Right forelimb (tissue), 1 donor: Measurements from ENCODE around the gene ARRDC5.
"Not testable (repeated sequence)": the region's sequence is repeated elsewhere in the genome, so short reads cannot be mapped to it uniquely, and the experiment has no call there.

ENCODE experiments used
- DNase-seq: peaks from one replicate; pipeline ENCODE4 v3.0.0-alpha.2; 2018

Gene ARRDC5

DNA sequence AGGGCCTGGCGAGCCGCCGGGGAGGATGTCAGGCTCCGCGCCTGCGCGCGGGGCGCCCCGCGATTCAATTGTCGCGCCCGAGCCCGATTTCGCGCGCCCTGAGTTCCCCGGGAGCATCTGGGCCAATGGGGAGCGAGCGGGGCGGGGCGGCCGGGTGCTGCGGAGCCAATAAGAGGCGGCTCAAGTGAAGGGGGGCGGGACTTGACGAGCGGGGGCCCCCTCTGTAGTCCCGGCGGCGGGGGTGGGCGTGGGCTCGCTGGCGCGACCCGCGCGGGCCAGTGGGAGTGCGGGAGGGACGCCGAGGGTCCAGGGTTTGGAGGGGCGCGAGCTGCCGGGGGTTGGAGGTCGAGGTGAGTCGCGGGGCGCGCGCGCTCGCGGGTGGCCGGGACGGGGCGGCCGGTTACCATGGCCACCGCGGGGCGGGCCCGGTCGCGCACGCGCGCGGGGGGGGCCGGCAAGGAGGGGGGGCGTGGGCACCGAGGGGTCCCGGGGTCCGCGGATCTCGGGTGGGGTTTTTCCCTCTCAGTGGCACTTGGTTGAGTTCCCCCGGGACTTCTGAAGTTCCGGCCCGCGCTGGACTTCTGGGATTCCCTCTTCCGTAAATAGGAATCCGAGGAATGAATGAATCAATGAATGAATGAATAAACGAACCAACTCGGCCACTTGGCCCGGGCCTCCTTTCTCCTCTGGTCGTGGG, 7.3 kb upstream of the ARRDC5 start:
- DNase-seq = peak; percentile 95

DNA sequence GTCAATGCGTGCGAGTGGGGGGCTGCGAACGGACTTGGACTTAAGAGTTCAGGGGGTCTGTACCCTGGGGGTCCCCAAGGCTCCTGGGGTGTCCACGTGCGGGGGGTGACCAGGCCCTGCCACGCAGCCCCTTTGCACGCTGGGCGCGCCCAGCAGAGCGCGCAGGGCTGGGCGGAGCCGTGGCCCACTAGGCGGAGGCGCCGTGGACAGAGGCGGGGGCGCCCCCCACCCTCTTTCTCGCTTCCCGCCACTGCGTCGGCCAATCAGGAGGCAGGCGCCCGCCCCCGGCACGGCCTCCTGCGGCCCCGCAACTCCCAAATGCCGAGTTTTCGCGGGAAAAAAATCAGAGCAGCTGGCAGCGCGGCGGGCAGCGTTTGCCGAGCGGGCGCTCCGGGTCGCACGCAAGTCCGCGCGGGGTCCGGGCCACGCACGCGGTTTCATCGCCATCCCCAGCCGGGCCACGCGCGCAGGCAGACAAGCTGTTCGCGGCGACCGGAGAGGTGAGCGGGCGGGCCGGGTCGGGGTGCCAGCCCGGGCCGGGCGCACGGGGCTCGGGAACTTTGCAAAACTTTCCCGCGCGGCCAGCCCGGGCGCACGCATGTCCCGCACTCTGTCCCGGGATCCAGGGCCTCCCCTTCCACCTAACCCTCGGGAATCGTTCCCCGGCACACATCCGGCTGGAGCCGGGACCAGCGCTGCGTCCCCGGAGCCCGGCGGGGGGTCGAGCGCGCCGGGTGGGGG, 6.6 kb upstream of the ARRDC5 start, which contains the start of gene UHRF1:
Gene UHRF1, plus strand, starts transcription at position 346 of the 741 bp plus-strand sequence. CDS start 1,385 bp downstream, outside the sequence.
- peak; percentile 72 for DNase-seq

- no peak for DNase-seq
Measured at GRCh38 chr19:4908781-4909155, 6.1 kb upstream of the ARRDC5 start.

DNA sequence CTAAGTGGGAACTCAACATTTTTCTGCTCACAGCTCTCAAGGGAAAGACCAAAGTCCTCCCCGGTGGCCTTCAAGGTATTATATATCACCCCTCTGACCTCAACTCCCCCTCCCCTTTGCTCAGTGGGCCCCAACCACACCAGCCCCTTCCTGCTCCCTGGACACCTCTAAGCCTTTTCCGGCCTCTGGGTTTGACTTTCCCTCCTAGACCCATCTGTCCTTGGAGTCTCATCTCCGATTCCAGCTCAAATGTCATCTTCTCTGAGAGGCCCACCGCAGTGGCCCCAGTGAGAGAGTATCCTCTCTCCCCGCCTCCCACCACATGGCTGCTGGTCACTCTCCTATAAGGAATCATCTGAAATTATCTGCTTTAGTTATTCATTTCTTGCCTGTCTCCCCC, 5.7 kb upstream of the ARRDC5 start:
- no peak for DNase-seq

- no peak for DNase-seq
Measured at GRCh38 chr19:4906963-4907362, 4.3 kb upstream of the ARRDC5 start.

GRCh38 chr19:4904481-4904880, 1.8 kb upstream of the ARRDC5 start:
- DNase-seq = no peak

DNA sequence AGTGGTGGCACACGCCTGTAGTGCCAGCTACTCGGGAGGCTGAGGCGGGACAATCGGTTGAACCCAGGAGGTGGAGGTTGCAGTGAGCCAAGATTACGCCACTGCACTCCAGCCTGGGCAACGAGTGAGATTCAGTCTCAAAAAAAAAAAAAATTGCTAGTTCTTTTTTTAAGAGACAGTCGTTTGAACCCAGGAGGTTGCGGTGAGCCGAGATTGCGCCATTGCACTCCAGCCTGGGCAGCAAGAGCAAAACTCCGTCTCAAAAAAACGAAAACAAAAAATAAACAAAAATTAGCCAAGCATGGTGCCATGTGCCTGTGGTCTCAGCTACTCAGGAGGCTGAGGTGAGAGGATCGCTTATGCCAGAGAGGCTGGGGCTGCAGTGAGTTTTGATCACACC, 1.8 kb downstream of the ARRDC5 start:
- not testable (repeated sequence) for DNase-seq

GRCh38 chr19:4897146-4897545, 5.5 kb downstream of the ARRDC5 start:
- DNase-seq = no peak

GRCh38 chr19:4896372-4896771, 6.3 kb downstream of the ARRDC5 start:
- no peak for DNase-seq

DNA sequence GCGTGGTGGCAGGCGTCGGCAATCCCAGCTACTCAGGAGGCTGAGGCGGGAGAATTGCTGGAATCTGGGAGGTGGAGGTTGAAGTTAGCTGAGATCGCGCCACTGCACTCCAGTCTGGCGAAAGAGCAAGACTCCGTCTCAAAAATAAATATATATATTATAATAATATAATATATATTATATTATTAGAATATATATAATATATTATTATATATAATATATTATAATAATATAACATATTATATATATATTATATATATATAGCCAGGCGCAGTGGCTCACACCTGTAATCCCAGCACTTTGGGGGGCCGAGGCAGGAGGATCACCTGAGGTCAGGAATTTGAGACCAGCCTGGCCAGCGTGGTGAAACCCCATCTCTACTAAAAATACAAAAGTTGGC, 9.7 kb downstream of the ARRDC5 start:
- not testable (repeated sequence) for DNase-seq

DNA sequence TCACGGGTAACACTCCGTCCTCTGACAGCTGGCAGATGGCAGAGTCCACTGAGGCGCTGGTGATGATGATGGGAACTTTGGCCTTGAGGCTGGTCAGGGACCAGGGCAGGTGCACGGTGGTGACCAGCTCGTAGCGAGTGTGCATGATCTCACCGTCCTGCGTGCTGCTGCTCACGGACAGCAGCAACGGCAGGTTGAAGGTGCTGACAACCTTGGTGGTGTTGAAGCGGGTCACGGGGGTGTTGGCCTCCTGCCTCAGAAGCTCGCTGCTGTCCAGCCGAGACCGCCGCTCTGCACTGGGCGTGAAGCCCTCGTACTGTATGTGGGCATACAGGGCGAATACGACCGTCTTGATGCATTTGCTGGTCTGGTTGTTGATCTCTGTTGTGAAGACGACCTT, 11.6 kb downstream of the ARRDC5 start:
- DNase-seq = no peak

- DNase-seq = no peak
Measured at GRCh38 chr19:4889034-4889815, 13.5 kb downstream of the ARRDC5 start.

DNA sequence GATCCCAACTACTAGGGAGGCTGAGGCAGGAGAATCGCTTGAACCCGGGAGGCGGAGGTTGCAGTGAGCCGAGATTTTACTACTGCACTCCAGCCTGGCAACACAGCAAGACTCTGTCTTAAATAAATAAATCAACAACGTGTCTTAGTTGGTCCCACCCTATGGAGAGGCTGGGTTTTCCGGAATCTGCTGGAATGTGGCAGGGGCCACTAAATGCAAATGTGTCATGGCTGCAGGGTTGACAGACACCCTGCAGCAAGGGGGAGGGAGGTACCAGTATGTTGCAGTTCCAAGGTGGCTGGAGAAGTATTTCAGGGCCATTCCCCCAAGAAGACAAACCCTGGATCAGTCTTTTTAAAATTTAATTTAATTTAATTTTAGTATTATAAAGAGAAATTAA, 14.9 kb downstream of the ARRDC5 start:
- not testable (repeated sequence) for DNase-seq

- not testable (repeated sequence) for DNase-seq
Measured at GRCh38 chr19:4884993-4885392, 17.7 kb downstream of the ARRDC5 start.

DNA sequence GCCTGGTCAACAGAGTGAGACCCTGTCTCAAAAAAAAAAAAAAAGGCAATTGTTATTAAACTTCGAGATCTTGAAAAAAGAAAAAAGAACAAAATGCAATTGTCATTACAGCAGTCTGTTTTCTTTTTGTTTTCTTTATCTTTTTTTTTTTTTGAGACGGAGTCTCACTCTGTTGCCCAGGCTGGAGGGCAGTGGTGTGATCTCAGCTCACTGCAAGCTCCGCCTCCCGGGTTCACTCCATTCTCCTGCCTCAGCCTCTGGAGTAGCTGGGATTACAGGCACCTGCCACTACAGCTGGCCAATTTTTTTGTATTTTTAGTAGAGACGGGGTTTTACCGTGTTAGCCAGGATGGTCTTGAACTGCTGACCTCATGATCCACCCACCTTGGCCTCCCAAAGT, 19.8 kb downstream of the ARRDC5 start:
- DNase-seq = not testable (repeated sequence)

GRCh38 chr19:4879041-4879440, 23.7 kb downstream of the ARRDC5 start:
- no peak for DNase-seq

DNA sequence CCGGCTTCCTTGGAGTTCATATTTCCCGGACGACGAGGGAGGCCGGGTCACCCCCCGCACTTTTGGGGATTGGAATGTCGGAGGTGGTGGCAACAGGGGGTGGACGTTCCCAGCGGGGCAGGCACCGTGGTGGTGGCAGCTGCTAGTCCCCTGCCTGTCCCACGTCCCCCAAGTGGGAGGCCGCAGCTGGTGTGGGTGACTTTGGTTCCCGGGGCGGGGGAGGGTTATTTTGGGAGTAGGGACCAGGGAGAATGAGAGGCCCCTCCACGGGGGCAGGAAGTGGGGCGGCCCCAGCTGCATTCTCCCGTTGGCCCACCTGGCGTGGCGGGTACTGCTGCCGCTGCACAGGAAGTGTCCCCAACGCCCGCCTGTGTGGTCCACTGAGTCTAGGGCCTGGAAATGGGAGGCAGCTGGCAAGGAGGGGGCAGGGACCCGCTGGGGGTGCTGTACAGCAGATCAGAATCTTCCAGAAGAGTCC, 24.2 kb downstream of the ARRDC5 start:
- DNase-seq = peak; percentile 58

DNA sequence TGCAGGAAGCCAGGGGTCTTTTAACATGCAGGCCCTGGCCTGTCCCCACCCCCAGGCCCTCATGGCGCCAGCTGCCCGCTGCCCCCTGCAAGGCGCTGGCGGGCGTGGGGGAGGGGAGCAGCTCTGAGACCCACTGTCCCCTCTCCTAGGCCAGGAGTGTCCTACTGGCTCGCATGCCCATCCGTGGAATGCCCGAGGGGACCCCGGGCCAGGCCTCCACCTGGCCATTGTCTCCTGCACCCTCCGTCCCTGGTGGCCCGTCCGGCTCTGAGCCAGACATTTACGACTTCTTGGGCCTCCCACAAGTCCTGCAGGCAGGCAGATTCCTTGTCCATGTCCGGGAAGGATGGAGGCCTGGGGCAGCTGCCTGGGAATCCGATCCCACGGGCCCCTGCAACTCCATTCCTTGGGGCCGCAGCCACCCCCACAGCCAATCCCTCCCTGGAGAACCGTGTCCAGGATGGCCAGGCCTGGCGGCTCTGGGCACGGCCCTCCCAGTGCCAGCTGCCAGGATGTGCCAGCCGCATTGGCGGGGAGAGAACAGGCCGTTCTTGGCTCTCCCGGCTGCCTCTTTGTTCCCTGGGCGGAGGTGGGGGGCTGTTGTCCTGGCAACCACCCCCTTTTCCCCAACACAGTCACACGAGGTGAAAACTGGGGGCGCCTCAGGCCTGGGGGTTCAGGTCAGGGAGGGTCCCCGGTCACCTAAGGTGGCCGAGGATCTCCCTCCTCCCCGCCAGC, 24.8 kb downstream of the ARRDC5 start:
- peak; percentile 70 for DNase-seq

GRCh38 chr19:4873930-4874329, 28.8 kb downstream of the ARRDC5 start:
- DNase-seq = no peak

- DNase-seq = no peak
Measured at GRCh38 chr19:4871711-4872110, 31.0 kb downstream of the ARRDC5 start.

DNA sequence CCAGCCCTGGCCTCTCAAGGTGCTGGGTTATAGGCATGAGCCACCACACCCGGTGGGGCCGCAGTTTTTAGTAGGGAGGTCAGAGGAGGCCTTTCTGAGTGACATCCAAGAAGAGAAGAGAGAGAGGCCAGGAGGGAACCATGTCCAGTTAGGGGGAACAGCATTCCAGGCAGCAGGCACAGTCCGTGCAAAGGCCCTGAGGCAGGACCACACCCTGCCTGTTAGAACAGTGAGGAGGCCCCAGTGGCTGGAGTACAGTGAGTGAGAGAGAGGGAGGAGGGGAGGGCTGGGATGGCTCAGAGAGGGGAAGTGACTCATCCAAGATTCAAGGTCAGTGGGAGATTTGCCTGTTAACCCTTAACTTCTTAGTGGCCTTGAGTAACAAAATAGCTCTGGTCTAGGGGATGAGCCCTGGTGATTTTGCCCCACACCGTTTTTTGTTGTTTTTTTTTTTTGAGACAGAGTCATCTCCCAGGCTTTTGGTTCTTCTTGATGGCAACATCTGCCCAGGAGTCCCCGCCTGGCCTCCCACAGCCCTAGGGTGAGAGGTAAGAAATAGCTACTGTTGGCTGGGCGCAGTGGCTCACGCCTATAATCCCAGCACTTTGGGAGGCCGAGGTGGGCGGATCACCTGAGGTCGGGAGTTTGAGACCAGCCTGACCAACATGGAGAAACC, 32.5 kb downstream of the ARRDC5 start:
- DNase-seq = no peak

- DNase-seq = no peak
Measured at GRCh38 chr19:4868286-4868834, 34.3 kb downstream of the ARRDC5 start.
